HG03066 (cell line): ENCODE data around the gene VEZT.
"Not testable (repeated sequence)": the region's sequence is repeated elsewhere in the genome, so short reads cannot be mapped to it uniquely, and the experiment has no call there.

Experiments used
- ATAC-seq: cut with Tn5 transposase; IDR thresholded peaks from one replicate; pipeline ENCODE4 v1.9.1; 2021; ENCODE audit warnings: low read depth; ENCODE audit not compliant: unreplicated experiment

The VEZT gene

GRCh38 chr12:95217377-95218149 is at the start of gene VEZT, which contains the start of gene FGD6:
Gene VEZT, plus strand, starts transcription at chr12:95217807. Its CDS starts 44 bp downstream, at chr12:95217851.
Gene FGD6, minus strand, starts transcription at chr12:95217467. Its CDS starts 227 bp downstream, at chr12:95217240.
- ATAC-seq: peak; percentile 91

- no peak for ATAC-seq
These were observed 48.9 kb upstream of the VEZT start for GRCh38 chr12:95168746-95169145.

GRCh38 chr12:95169368-95169767 is 48.2 kb upstream of the VEZT start:
- no peak for ATAC-seq

GRCh38 chr12:95173392-95174251 is 44.0 kb upstream of the VEZT start:
- ATAC-seq: no peak

- ATAC-seq: no peak
These were observed 40.3 kb upstream of the VEZT start for GRCh38 chr12:95177201-95177768.

GRCh38 chr12:95178136-95178535 is 39.5 kb upstream of the VEZT start:
- no peak for ATAC-seq

- ATAC-seq: no peak
These were observed 38.6 kb upstream of the VEZT start for GRCh38 chr12:95179011-95179410.

GRCh38 chr12:95181103-95181502 is 36.5 kb upstream of the VEZT start:
- ATAC-seq: no peak

GRCh38 chr12:95182868-95183415 is 34.7 kb upstream of the VEZT start:
- no peak for ATAC-seq

- ATAC-seq: no peak
These were observed 33.5 kb upstream of the VEZT start for GRCh38 chr12:95184121-95184520.

GRCh38 chr12:95185072-95185471 is 32.5 kb upstream of the VEZT start:
- ATAC-seq: no peak

GRCh38 chr12:95185854-95186253 is 31.8 kb upstream of the VEZT start:
- ATAC-seq: no peak

- no peak for ATAC-seq
These were observed 29.7 kb upstream of the VEZT start for GRCh38 chr12:95187865-95188415.

GRCh38 chr12:95191060-95191696 is 26.4 kb upstream of the VEZT start:
- no peak for ATAC-seq

- ATAC-seq: no peak
These were observed 25.3 kb upstream of the VEZT start for GRCh38 chr12:95192271-95192670.

GRCh38 chr12:95193139-95193538 is 24.5 kb upstream of the VEZT start:
- ATAC-seq: no peak

GRCh38 chr12:95195122-95195521 is 22.5 kb upstream of the VEZT start:
- ATAC-seq: no peak

GRCh38 chr12:95196875-95197569 is 20.6 kb upstream of the VEZT start:
- ATAC-seq: not testable (repeated sequence)

- ATAC-seq: no peak
These were observed 20.0 kb upstream of the VEZT start for GRCh38 chr12:95197636-95198035.

- ATAC-seq: no peak
These were observed 18.7 kb upstream of the VEZT start for GRCh38 chr12:95198914-95199313.
